KG1 (cell line): Measurements from ENCODE around the gene GDF2.

ENCODE experiments used
- DNase-seq: peaks from one replicate; lab custom pipeline; 2025; lab: John Stamatoyannopoulos, UW

The GDF2 gene

DNA sequence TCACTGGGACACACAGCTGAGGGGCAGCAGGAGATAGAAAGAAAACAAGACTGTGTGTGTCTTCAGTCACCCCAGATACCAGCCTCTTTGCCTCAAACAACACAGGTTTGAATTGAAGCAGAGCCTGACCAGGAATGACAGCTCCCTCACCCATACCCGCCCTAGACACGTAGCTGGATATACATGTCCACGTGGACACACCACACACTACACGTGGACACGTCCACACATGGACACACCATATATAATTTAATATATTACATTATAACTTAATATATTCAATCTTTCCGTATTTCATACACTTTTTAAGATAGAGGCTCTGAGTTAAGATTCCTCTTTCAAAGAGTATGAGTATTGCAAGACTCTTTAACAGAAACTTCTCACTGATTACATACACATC, 11.3 kb downstream of the GDF2 start:
- no peak for DNase-seq

DNA sequence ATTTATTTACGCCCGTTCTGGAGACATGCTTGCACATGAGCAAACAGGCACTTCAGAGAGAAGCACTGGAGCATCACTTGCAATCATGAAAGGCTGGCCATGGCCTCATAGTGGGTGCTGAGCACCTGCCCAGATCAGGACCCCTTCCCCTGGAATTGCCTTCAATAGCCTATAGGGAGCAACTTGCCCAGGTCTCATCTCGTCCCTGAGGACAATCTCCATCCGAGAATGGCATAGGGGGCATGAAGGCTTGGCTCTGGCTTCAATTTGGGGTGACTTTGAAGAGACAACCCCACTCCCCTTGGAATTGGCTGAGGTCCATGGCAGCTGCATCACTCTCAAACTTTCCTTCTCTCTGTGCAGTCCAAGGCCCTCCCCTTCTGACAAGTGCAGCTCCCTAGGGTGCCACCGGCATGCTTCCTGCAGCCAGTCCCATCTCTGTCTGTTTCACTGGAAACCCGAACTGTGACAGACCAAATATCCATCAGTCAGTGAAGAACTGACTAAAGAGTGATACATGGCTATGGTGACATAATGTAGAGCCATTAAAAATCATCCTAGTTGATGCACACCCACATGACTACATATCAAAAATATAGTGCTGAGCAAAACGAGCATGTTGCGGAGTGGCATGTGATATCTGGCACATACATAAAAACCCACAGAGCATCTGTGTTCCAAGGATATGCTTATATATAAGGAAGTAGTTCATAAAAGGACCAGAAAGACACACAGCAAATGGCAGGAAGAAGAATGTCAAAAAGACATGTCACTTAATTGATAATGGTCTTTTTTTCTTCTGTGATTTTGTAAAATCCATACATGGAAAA, 12.4 kb downstream of the GDF2 start:
- no peak for DNase-seq

DNA sequence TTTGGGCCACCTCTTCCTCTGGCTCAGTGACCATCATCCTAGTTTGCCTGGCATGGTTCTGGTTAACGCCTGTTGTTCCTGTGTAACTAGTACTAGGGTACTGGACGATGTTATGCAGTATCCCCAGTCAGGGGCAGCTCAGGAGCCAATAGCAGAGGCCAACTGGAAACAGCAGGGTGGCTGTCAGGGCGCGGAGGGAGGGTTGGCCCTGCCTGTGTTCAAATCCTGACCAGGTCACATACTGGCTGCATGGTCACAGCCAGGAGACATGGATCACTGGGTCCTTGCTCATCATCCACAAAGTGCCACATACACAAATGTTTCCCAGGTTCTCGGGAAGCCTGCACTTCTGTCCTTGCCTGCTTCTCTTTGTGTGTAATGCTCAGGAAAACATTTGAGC, 13.7 kb downstream of the GDF2 start:
- DNase-seq, result no peak

DNA sequence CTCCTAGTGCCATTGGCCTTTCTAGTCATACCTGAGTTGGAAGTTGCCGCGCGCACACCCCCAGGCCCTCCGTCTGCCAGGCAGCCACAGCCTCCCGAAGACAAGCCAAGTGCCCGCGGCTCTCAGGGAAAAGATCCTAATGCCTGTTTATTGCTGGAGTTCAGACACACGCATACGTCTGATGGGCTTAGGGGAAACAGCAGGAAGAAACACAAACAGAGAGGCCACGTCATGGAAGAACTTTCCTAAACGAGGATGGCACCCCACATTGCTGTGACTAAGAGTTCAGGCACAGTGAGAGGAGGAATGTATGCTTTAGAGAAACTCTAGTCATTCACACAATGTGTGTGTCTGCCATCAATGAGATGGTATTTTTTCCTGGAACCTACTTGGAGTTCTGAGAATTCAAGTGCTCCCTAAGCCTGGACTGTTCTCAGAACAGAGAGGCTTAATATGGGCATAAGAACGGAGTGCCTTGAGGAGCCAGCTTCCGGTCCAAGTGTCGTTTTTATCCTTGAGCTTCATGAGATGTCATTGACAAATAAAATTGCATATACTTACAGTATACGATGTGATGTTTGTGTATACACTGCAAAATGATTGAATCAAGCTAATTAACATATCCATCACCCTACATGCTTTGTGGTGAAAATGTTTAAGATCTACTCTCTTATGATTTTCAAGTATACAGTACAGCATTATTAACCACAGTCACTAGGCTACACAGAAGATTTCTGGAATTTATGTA, 14.3 kb downstream of the GDF2 start:
- DNase-seq, result no peak

DNA sequence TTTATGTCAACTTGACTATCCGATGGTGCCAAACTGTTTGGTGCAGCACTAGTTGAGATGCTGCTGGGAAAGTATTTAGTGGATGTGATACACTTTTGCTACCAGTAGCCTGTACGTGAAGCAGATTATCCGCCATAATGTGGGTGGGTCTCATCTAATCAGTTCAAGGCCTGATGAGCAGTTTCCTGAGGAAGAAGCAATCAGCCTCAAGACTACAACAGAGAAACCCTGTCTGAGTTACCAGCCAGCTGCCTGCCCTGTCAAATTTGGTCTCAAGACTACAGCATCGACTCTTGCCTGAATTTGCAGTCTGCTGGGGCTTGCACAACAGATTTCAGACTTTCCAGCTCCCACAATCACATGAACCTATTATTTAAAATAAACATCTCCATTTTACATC, 15.1 kb downstream of the GDF2 start:
- DNase-seq, result no peak

DNA sequence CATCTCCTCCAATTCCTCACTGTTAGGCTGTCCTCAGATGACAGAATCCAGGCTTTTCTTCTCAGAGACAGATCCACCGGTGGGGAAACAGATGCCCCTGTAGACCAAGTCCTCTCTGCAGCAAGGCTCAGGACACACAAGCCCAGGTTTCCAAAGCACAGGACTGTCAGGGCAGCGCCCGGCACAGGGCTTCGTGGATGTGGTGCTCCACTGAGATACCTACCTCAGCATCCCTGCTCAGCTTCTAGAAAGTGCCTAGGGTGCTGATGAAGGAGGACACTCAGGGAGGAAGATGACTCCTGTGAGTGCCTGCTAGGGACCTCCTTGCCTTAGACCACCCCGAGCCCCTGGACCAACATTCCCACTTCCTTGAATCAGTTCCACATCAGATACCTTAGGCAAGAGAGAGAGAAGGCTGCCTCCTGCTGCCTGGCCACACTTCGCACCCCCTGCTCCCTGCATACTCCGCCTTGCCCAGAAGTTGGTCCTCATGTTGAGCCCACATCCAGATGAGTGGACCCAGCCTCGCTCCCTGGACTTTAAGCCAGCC, 17.0 kb downstream of the GDF2 start:
- DNase-seq, result no peak

DNA sequence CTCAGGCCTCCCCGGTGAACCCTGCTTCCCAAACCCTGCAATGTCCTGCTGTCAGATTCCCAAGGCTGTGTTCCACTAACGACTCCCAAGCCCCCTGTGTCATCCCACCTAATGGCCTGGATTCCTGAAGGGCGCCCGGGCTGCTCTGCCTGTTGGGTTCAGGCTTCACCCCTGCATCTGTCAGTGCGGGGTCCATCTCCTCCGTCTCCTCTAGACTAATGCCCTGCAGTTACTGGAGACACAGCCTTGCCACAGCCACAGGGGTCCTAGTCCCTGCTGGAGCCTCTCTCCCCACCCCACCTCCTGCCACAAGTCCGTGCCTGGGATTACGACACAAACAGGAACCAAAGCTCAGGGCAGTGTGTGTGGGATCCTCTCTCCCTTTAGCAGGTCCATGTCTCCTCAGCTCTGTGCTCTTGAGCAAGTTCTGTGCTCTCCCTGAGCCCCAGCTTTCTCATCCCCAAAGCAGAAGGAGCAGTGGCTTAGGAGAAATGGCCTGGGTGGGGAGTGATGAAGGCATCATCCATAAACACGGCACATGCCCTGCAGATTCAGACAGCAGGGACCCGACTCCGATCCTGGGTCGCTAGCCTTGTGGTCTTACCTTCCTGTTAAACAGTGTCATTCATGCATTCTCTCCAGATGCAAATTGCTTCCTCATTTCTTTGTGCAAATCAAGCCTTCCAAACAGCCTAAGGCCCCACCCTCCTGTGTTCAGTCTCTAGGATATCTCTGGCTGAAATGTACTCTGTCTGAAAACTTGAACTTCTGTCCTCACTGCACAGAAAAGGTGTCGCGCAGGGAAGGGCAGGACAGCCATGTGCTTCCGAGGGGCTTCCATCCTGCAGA, 17.7 kb downstream of the GDF2 start:
- DNase-seq, result peak; percentile 13

DNA sequence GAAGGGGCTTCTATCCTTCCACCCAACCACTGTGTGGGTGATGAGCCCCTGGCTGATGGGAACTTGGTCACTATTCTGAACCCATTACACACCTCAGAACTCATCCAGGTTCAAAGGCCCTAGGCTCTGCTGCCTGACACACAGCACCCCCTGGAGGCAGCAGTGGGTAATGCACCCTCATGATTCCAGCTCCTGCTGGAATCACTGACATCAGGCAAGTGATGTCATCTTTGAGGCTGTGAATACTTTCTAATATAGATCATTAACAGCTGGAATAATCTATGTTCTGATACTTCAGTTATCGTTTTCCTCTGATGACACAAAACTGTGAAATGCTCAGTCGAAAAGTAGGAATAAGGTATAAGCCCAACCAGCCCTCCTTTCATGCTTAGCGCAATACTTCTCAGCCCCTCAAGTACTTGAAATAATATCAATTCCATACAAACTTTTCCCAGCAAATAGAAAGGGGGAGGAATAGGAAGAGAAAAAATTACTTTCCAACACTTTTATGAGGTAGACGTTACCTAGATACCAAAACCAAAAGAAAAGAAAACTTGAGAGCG, 18.4 kb downstream of the GDF2 start:
- peak; percentile 13 for DNase-seq

DNA sequence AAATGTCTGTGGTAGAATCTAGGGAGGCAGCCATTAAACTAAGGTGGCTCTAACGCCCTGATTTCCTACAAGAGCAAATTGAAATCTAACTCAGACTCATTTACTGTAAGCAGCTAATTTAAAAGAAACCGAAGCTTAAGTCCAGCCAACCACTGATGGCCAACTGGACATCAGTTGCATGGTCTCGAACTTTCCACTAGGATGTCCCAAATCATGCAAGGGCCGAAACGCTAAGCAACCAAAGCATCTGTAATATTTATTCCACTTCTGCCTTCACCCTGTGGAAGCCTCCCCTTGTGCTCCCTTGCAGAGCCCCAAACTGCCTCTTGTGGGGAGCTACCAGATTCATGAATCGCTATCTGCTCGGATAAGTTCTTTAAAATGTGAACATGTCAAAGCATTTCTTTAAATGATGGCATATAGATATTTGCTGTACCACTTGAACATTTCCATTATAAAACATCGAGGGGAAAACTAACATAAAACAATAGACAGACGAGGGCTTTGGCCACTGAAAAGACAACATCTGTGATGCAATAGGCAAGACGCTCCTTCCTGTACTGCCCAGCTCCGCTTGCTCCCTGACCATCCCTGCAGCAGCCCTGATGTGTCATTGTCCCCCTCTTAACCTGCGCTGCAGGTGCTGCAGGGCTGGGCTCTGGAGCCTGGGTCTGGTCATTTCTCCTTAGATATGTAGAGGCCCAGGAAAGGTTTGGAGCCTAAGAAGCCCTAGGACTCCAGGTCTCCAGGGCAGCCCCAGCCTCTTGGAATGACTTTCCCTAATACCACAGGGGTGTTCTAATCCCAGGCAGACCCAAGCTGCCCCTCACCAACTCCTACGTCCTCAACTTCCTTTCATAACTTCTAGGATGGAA, 23.0 kb downstream of the GDF2 start:
- no peak for DNase-seq

DNA sequence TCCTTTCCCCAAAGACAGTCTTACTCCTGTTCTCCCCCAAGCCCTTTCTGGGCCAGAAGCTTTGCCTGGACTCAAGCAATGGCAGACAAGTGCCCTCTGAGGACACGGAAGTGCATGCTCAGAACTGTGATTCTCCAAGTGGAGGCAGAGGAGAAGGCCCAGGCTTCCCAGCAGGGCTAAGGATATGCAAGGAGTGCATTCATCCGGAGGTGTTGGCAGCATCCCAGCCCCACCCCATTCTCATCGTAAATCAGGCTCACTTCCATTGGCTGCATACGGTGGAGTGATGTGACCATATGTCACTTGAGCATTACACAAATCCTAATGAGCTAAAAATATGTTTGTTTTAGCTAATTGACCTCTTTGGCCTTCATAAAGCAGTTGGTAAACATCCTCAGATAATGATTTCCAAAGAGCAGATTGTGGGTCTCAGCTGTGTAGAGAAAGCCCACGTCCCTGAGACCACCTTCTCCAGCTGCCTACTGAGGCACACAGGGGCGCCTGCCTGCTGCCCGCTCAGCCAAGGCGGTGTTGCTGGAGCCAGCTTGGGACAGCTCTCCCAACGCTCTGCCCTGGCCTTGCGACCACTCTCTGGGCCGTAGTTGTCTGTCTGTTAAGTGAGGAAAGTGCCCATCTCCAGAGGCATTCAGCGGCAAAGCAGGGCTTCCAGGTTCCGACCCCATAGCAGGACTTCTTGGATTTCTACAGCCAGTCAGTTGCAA, 24.5 kb downstream of the GDF2 start:
- no peak for DNase-seq

DNA sequence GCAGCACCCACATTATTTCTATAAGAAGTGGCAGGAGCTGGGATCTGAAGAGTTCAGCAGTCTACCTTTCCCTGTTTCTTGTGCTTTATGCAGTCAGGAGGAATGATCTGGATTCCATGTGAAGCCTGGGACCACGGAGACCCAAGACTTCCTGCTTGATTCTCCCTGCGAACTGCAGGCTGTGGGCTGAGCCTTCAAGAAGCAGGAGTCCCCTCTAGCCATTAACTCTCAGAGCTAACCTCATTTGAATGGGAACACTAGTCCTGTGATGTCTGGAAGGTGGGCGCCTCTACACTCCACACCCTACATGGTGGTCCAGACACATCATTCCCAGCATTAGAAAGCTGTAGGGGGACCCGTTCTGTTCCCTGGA, 25.0 kb downstream of the GDF2 start:
- no peak for DNase-seq

DNA sequence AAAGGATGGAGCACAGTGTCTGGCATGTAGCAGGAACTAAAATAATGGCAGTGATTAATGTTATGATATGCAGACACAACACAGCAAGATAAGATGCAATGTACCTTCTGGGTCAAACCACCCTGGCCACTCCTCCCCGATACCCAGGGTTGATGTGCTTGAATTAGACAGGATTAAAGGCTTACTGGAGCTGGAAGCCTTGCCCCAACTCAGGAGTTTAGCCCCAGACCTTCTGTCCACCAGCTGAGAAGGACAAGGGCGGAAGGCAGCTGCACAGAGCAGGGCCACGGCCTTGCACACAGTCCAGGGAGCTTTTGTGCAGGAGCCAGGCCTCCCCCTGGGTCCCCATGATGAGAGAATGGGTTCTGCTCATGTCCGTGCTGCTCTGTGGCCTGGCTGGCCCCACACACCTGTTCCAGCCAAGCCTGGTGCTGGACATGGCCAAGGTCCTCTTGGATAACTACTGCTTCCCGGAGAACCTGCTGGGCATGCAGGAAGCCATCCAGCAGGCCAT, 25.9 kb downstream of the GDF2 start, which contains the start of gene RBP3:
TSS of gene RBP3 (plus strand) at position 226 of the 514 bp plus-strand sequence. CDS start at position 348, 122 bp downstream.
- no peak for DNase-seq

DNA sequence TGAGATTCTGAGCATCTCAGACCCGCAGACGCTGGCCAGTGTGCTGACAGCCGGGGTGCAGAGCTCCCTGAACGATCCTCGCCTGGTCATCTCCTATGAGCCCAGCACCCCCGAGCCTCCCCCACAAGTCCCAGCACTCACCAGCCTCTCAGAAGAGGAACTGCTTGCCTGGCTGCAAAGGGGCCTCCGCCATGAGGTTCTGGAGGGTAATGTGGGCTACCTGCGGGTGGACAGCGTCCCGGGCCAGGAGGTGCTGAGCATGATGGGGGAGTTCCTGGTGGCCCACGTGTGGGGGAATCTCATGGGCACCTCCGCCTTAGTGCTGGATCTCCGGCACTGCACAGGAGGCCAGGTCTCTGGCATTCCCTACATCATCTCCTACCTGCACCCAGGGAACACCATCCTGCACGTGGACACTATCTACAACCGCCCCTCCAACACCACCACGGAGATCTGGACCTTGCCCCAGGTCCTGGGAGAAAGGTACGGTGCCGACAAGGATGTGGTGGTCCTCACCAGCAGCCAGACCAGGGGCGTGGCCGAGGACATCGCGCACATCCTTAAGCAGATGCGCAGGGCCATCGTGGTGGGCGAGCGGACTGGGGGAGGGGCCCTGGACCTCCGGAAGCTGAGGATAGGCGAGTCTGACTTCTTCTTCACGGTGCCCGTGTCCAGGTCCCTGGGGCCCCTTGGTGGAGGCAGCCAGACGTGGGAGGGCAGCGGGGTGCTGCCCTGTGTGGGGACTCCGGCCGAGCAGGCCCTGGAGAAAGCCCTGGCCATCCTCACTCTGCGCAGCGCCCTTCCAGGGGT, 26.6 kb downstream of the GDF2 start:
- DNase-seq, result no peak

DNA sequence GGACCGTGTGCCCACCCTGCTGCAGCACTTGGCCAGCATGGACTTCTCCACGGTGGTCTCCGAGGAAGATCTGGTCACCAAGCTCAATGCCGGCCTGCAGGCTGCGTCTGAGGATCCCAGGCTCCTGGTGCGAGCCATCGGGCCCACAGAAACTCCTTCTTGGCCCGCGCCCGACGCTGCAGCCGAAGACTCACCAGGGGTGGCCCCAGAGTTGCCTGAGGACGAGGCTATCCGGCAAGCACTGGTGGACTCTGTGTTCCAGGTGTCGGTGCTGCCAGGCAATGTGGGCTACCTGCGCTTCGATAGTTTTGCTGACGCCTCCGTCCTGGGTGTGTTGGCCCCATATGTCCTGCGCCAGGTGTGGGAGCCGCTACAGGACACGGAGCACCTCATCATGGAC, 27.3 kb downstream of the GDF2 start:
- DNase-seq, result no peak

DNA sequence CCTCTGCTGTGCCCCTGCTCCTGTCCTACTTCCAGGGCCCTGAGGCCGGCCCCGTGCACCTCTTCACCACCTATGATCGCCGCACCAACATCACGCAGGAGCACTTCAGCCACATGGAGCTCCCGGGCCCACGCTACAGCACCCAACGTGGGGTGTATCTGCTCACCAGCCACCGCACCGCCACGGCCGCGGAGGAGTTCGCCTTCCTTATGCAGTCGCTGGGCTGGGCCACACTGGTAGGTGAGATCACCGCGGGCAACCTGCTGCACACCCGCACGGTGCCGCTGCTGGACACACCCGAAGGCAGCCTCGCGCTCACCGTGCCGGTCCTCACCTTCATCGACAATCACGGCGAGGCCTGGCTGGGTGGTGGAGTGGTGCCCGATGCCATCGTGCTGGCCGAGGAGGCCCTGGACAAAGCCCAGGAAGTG, 27.7 kb downstream of the GDF2 start:
- no peak for DNase-seq

DNA sequence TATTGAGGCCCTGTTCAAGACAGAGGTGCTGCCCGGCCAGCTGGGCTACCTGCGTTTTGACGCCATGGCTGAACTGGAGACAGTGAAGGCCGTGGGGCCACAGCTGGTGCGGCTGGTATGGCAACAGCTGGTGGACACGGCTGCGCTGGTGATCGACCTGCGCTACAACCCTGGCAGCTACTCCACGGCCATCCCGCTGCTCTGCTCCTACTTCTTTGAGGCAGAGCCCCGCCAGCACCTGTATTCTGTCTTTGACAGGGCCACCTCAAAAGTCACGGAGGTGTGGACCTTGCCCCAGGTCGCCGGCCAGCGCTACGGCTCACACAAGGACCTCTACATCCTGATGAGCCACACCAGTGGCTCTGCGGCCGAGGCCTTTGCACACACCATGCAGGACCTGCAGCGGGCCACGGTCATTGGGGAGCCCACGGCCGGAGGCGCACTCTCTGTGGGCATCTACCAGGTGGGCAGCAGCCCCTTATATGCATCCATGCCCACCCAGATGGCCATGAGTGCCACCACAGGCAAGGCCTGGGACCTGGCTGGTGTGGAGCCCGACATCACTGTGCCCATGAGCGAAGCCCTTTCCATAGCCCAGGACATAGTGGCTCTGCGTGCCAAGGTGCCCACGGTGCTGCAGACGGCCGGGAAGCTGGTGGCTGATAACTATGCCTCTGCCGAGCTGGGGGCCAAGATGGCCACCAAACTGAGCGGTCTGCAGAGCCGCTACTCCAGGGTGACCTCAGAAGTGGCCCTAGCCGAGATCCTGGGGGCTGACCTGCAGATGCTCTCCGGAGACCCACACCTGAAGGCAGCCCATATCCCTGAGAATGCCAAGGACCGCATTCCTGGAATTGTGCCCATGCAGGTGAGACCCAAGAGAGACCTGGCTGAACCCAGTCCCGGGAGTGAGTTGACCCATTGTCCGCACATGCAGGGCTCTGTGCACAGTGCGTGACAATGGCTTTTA, 28.7 kb downstream of the GDF2 start:
- no peak for DNase-seq

DNA sequence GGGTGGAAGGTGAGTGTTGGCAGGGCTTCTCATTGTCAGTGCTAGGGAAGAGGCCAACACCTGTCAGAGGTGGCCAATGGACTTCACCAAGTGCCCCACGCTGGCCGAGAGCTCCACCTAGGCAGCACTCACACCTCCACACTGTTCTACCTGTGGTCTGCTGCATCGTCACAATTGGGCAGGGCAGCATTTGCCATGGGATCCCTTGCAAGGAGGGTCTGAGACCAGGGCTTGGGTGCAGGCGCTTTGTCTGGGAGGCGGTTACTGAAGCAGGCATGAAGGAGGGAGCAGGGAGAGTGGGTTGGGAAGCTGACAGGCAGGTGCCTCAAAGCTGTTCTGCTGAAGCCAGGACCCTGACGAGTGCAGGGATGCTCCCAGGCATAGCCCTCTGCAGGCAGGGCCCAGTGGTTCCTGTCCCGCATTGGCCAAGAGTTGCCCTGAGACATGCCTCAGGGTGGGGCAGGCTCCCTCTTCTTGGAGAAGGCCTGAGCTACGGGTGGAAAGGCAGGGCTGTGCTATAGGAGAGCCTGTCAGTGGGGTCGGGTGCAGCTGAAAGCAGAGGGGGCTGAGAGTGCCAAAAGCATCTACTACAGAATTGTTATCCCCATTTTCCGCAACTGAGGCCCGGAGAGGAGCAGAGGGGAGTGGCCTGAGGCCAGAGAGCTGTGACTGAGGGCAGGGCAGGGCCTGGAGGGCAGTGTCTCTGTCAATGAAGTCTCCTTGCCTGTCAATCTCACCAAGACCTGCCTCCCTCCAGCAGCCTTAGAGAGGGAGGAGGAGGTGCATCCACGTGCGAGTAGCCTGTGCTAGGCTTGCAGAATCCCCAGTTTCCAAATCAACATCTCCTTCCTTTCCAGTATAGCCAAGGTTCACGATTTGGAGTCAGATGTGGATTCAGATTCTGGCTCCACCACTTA, 29.9 kb downstream of the GDF2 start:
- no peak for DNase-seq
